OCI-LY7 (cell line): Measurements from ENCODE around the gene PROSER2.

ENCODE experiments used
- EZH2phosphoT487 ChIP-seq: fragments of 200-600 bp; sonication (generic); IDR thresholded peaks from 2 replicates; pipeline ENCODE4 v1.6.1; 2018; ENCODE audit warnings: low read depth, borderline replicate concordance, mild to moderate bottlenecking, mixed run types, antibody characterized with exemption, low read length, moderate library complexity, mixed read lengths
- TF ChIP-seq, protein P1 (sequence below): fragments of 200-600 bp; sonication (generic); conservative IDR thresholded peaks from 2 replicates; pipeline ENCODE4 v1.5.1; 2014; ENCODE audit warnings: mild to moderate bottlenecking, antibody characterized with exemption, low read length, moderate library complexity, mixed read lengths

DNA sequence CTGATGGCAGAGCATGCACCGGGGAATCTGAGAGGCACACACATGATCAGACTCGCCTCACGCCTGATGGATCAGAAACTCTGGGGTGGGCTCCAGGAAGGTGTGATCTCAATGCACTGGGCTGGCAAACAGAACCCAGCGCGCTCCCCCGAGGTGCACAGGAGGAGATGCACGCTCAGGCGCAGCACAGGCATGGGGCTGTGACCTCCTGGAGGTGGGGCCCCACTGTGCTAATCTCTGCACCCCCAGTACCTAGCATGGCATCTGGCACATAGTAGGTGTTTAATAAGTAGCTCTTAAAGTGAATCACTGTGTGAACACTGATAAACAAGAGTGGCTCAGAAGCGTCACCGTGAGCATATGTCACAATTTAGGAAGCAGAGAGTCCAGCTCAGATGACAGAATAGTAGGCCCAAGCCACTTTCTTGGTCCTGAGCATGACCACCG, 57.9 kb downstream of the PROSER2 start:
- TF ChIP-seq, protein P1, sequence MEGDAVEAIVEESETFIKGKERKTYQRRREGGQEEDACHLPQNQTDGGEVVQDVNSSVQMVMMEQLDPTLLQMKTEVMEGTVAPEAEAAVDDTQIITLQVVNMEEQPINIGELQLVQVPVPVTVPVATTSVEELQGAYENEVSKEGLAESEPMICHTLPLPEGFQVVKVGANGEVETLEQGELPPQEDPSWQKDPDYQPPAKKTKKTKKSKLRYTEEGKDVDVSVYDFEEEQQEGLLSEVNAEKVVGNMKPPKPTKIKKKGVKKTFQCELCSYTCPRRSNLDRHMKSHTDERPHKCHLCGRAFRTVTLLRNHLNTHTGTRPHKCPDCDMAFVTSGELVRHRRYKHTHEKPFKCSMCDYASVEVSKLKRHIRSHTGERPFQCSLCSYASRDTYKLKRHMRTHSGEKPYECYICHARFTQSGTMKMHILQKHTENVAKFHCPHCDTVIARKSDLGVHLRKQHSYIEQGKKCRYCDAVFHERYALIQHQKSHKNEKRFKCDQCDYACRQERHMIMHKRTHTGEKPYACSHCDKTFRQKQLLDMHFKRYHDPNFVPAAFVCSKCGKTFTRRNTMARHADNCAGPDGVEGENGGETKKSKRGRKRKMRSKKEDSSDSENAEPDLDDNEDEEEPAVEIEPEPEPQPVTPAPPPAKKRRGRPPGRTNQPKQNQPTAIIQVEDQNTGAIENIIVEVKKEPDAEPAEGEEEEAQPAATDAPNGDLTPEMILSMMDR, result no peak
- no peak for TF ChIP-seq EZH2phosphoT487
